Activated CD8-positive, alpha-beta memory T cell treated with anti-CD3 and anti-CD28 coated beads, Interleukin-2, amount 50 U/mL, for 1 hour (primary cell): ENCODE results near the gene ATRNL1.
"Not testable (repeated sequence)": the region's sequence is repeated elsewhere in the genome, so short reads cannot be mapped to it uniquely, and the experiment has no call there.

Source experiments
- DNase-seq: peaks from one replicate; pipeline ENCODE4 v3.0.0-alpha.2; 2020; ENCODE audit errors: extremely low read depth

Gene ATRNL1

GRCh38 chr10:115209133-115209532 lies 116.0 kb downstream of the ATRNL1 start:
- no peak for DNase-seq

- DNase-seq: no peak
Measured at GRCh38 chr10:115214829-115215228, 121.7 kb downstream of the ATRNL1 start.

- no peak for DNase-seq
Measured at GRCh38 chr10:115219203-115219602, 126.0 kb downstream of the ATRNL1 start.

- no peak for DNase-seq
Measured at GRCh38 chr10:115222039-115222438, 128.9 kb downstream of the ATRNL1 start.

GRCh38 chr10:115239761-115240160 lies 146.6 kb downstream of the ATRNL1 start:
- no peak for DNase-seq

GRCh38 chr10:115250784-115251183 lies 157.6 kb downstream of the ATRNL1 start:
- no peak for DNase-seq

GRCh38 chr10:115253765-115254164 lies 160.6 kb downstream of the ATRNL1 start:
- DNase-seq: not testable (repeated sequence)

GRCh38 chr10:115272482-115272881 lies 179.3 kb downstream of the ATRNL1 start:
- no peak for DNase-seq

- DNase-seq: no peak
Measured at GRCh38 chr10:115278294-115278693, 185.1 kb downstream of the ATRNL1 start.

GRCh38 chr10:115295213-115295805 lies 202.1 kb downstream of the ATRNL1 start:
- no peak for DNase-seq

GRCh38 chr10:115300080-115300479 lies 206.9 kb downstream of the ATRNL1 start:
- DNase-seq: no peak

- not testable (repeated sequence) for DNase-seq
Measured at GRCh38 chr10:115319669-115320068, 226.5 kb downstream of the ATRNL1 start.

- DNase-seq: no peak
Measured at GRCh38 chr10:115321360-115321759, 228.2 kb downstream of the ATRNL1 start.

- DNase-seq: no peak
Measured at GRCh38 chr10:115328331-115328730, 235.2 kb downstream of the ATRNL1 start.

GRCh38 chr10:115335366-115335765 lies 242.2 kb downstream of the ATRNL1 start:
- DNase-seq: no peak

GRCh38 chr10:115355162-115355760 lies 262.1 kb downstream of the ATRNL1 start:
- no peak for DNase-seq

- not testable (repeated sequence) for DNase-seq
Measured at GRCh38 chr10:115367920-115368319, 274.8 kb downstream of the ATRNL1 start.

GRCh38 chr10:115379064-115379463 lies 285.9 kb downstream of the ATRNL1 start:
- no peak for DNase-seq

- no peak for DNase-seq
Measured at GRCh38 chr10:115384665-115385064, 291.5 kb downstream of the ATRNL1 start.

GRCh38 chr10:115390607-115391006 lies 297.4 kb downstream of the ATRNL1 start:
- DNase-seq: no peak

GRCh38 chr10:115398026-115398425 lies 304.9 kb downstream of the ATRNL1 start:
- DNase-seq: no peak

GRCh38 chr10:115402699-115403098 lies 309.5 kb downstream of the ATRNL1 start:
- no peak for DNase-seq

GRCh38 chr10:115405838-115406237 lies 312.7 kb downstream of the ATRNL1 start:
- not testable (repeated sequence) for DNase-seq

- DNase-seq: no peak
Measured at GRCh38 chr10:115409347-115409746, 316.2 kb downstream of the ATRNL1 start.
